HT1080 (cell line): ENCODE measurements around the gene CCDC174. TPM values are rescaled to one million over a fixed set of nuclear protein-coding genes. Genes with fewer than 3 reads are reported as not detected.

Experiments
- DNase-seq: peaks from one replicate; pipeline ENCODE4 v3.0.0-alpha.2; 2015; ENCODE audit warnings: low read depth
- total RNA-seq: library from RNA; depleted of rRNA; stranded (reverse); fragments of >200 nt; shearing (Covaris generic); gene quantifications from 2 replicates; pipeline ENCODE4 v1.2.3, GENCODE V29; 2014

The CCDC174 gene
- total RNA-seq, 1 experiment from 2014 or later: 6.6 TPM

DNA sequence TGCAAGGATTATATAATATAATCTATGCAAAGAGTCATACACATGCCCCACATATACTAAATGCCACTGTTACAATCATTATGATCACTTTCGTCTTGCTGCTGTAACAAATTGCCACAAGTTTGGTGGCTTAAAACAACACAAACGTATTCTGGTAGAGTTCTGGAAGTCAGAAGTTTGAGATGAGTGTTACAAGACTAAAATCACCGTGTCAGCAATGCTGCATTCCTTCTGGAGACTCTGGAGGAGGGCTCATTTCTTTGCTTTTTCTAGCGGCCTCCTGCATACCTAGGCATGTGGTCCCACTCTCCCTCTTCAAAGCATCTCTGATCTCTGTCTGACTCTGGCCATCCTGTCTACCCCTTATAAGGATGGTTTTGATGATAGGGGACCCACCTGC, 1.4 kb upstream of the CCDC174 start:
- no peak for DNase-seq

DNA sequence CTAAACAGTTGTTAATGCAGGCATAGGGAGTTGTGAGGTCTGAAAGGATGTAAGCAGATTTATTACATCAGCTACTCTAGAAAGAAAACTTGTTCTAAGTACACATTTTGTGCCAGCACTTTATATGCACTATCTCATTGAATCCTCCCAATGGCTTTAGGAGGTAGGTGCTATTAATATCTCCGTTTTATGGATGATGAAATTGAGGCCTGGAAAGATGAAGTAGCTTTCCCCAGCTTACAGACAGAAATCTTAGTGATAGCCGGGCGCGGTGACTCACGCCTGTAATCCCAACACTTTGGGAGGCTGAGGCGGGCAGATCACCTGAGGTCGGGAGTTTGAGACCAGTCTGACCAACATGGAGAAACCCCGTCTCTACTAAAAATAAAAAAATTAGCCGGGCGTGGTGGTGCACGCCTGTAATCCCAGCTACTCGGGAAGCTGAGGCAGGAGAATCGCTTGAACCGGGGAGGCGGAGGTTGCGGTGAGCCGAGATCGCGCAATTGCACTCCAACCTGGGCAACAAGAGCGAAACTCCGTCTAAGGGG, 872 bp downstream of the CCDC174 start:
- peak; percentile 35 for DNase-seq

DNA sequence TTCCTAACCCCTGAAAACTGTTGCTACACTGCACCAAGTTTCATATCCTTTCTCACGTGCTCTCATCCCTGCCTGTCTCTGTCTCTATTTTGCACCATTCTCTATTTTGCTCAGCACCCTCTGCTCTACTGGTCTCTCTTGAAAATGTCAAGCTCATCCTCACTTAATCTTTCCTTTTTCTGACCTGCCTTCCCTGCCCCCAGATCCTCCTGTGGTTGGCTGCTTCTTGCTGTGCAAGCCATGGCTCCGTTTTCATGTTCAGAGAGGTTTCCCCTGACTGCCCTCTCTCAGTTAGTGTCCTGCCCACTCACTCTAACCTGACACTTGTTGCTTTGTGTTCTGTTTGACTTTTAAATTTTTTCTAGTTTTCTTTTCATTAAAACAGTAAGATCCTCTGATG, 6.0 kb downstream of the CCDC174 start:
- no peak for DNase-seq

DNA sequence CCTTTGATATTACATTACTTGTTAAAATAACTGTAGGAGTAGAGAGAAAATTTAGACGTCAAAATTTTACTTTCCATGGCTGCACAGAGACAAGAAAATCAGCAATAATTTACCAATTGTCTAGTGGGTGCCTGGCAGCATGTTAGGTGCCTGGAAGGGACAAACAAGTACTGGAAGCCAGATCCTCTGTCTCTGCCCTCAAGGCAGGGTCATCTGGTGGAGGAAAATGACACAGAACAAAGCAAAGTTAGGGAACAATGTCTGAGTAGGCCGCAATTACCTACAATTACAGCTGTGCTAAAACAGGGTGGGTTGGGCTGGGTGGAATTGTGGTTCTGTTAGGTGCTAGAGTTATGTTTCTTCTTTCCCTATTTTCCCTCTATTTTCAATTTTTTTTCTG, 7.4 kb downstream of the CCDC174 start:
- no peak for DNase-seq

DNA sequence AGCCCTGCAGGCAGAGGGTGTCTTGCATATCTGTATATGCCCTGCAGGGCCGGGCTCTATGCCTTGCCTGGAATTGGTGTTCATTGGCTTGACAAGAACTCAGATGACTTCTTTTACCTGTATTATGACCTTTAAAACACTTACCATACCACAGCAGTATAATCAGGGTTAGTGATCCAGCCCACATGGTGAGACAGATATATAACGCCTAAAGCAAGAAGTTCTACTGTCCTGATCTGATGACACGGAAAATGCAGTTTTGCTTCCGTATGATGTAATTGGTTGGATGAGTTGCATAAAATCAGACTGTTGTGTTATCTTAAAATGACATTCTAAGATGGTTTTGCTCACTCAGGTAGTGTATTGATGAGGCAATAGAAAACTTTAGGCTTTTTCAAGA, 9.4 kb downstream of the CCDC174 start:
- DNase-seq: no peak

DNA sequence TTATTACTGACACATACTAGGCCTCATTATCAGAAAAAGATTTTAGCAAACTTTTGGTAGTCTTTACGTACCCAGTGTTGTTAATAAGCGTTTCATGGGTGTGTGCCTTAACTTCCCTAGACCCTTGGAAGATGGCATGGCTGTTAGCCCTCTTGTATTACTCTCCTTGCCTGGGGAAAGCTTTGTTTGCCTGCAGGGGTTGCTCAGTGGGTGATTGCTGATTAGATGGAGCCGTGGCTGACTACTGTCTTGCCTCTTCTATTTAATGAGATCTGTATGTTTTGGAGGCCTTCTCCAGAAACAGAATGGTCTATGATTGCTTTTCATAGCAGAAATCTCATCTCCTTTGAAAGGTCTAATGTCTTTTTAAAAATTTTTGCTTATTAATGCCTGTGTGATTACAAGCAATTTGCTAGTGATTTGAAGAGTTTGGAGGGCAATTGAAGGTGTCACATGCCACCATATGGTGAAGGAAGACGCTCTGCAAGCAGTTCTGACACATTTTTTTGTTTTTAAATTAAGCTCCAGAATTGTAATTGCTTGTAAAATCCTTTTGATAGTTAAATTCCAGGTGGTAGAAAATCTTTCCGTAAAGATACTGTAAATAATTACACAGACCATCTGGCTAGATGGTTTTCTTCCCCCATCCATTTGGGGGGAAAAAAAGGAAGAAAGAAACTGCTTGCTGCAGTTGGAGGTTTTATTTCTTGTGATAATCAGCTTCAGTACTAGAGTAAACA, 12.0 kb downstream of the CCDC174 start:
- no peak for DNase-seq

DNA sequence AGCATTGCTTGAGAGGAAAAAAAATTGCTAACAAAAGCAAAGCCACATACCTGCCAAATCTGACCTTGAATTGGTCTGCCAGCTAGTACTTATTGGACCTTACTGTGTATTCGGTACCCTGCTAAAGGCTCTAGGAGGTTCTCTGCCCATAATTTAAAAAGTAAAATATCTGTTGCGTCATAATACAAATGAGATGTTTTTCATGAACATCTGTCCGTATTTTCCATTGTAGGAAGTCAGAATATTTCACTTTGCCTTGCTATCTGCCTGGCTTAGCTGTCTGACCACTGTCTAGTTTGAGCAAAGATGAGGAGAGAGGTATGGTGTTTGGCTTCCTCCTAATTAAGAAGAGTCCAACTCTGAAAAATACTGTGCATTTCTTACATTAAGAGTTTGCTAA, 12.6 kb downstream of the CCDC174 start:
- DNase-seq: no peak

DNA sequence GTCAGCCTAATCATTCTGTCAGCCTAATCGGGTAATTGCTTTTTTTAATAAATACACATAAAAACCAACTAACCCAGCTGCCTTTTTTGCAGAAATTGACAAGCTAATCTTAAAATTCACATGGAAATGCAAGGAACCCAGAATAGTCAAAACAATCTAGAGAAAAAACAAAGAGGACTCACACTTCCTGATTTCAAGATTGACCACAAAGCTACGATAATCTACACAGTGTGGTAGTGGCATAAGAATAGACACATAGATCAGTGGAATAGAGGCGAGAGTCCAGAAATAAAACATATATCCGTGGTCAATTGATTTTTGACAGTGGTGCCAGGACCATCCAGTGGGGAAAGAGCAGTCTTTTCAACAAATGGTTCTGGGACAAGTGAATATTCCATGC, 21.0 kb downstream of the CCDC174 start:
- no peak for DNase-seq

DNA sequence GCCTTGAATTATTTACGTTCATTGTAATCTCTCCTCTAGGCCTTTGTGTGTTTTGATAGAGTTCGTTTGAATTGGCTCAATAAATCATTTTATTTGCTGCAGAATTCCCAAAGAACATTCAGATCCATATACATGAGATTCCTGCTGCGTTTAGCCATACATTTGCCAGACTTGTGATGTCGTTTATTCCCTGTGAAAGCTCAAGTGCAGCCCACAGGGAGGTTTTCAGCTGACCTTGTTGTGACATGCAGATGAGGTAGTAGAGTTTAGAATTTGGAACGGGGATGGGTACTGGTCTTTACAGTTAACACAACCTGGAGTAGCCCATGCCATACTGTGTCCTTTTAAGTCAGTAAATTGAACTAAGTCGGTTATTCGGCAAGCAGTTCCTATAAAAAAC, 23.3 kb downstream of the CCDC174 start, which contains the start of gene C3orf20:
TSS of gene C3orf20 (plus strand) at position 301 of the 400 bp plus-strand sequence. CDS start 7,573 bp downstream, outside the sequence.
- DNase-seq: no peak

DNA sequence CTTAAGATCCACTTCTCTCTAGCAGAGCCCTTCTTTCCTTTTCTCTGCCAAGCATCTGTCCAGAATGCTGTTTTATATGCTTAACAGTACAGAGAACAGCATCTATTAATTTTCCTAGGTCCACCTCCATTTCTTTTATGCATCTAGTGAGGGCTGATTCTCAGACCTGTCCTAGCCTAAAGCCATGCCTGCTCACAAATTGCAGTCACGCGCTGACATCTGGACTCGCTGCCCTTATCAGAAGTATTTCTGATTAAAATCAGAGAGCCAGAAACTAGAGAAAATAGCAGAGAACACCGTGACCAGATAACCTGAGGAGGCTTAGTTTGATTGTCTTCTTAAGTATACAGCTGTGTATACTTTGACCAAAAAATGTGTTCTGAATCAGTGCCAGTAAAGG, 25.3 kb downstream of the CCDC174 start:
- no peak for DNase-seq

DNA sequence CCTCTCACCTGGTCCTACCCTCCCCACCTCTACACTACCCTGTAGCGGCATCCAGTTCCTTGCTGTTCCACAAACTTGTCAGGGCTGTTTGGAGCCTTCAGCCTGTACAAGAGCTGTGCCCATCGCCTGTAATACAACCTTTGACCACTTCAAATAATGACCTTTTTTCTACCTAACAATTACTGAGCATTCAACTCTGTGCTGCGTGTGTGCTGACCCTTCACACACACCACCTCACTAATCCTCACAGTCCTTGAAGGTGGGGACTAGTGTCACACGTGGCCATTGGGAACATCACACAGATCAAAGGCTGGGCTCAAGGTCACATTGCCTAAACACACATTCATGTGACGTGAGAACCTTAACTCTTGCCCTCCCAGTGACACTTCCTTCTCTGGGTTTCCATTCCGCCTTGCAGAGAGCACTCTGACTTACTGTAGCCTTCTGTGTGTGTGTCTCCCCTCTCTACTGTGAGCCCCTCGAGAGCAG, 26.5 kb downstream of the CCDC174 start:
- no peak for DNase-seq

DNA sequence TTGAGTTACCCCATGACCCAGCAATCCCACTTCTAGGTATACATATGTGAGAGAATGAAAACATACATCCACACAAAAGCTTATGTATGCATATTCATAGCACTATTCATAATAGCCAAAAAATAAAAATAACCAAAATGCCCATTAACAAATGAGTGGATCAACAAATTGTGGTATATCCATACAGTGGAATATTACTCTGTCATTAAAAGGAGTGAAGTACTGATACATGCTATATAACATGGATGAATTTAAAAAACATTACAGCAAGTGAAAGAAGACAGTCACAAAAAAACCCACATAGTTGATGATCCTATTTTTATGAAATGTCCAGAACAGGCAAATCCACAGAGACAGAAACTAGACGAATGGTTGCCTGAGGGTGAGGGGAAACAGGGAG, 28.6 kb downstream of the CCDC174 start:
- DNase-seq: no peak

DNA sequence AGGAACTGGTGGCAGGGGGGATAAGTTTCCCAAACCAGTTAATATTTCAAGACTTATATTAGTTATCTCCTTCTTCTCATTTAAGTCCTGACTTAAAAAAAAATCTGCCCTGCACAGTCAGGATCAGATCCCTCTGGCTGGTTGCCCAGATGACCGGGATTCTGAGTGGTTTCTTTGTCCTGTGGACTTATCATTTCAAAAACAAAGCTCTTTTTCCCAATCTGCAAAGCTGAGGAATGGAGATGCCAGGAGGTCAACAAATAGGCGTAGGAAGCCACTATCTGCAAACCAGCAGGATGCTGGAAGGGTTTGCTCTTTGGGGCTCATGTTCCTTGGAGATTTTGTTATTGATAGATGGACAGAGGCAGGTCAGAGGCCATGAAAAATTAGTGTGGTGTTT, 29.2 kb downstream of the CCDC174 start:
- no peak for DNase-seq

DNA sequence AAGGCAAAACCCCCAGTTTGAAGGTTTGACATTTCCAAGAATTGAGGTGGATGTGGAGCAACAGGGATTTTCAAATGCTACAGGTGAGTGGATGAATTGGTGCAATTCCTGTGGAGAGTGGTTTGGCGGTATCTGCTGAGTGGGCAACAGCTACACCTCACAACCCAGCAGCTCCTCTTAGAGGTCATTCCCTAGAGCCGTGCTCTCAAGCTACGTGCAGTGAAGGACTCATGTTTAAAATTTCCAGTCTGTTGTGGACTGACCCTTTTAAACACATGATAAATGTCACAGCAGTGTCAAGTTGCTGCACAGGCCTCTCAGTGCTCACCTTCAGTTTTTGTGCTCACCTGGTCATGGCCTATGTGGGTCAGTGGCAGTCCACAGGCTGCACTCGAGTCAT, 32.9 kb downstream of the CCDC174 start:
- no peak for DNase-seq

DNA sequence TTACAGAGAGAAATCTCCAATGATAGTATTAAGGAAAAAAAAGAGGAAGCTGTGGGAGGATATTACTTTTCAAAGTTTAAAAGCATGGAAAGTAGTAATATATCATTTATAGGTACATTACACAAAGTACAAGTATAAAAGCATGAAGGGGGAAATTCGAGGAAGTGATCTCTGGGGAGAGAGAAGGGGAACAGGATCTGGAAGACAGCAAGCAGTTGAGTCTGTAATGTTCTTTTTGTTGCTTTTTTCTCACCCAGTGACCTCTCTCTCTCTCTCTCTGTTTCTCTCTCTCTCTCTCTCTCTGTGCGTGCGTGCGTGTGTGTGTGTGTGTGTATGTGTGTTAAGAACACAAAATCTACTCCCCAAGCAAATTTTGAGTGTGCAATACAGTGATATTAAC, 33.6 kb downstream of the CCDC174 start:
- DNase-seq: no peak

DNA sequence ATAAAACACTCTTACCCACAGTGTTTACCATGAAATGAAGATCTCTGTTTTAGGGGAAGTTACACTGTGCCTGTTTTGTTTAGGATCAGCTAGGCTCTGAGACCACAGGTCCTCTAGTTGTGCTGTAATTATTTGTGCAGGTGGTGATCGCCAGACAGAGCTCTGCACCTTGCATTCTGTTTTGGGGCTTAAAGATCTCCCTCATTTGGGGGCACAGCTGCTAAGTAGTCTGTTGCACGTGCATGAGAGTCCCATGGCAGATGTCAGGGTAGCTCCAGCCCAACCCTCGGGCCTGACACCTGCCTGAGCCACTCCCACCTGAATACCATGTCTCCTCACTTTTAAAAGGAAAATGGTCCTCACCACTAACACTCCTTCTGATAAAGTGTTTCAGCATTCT, 35.8 kb downstream of the CCDC174 start:
- no peak for DNase-seq

DNA sequence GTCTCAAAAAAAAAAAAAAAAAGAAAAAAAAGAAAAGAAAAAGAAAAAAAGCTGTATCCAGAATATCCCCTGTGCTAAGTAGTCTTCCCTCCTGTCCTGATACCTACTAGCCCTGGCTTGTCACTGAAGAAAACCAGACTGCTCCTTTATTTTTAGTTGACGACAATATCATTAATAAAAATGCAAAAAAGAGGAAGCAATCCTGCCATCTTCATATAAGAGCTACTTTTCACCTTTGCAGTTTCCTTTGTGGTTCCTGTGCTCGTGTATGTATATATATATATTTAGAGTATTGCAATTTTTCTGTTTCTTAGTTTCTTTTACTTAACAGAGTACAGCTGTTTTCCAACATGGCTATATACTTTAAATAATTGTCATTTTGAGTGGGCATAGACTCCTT, 37.0 kb downstream of the CCDC174 start:
- DNase-seq: no peak

DNA sequence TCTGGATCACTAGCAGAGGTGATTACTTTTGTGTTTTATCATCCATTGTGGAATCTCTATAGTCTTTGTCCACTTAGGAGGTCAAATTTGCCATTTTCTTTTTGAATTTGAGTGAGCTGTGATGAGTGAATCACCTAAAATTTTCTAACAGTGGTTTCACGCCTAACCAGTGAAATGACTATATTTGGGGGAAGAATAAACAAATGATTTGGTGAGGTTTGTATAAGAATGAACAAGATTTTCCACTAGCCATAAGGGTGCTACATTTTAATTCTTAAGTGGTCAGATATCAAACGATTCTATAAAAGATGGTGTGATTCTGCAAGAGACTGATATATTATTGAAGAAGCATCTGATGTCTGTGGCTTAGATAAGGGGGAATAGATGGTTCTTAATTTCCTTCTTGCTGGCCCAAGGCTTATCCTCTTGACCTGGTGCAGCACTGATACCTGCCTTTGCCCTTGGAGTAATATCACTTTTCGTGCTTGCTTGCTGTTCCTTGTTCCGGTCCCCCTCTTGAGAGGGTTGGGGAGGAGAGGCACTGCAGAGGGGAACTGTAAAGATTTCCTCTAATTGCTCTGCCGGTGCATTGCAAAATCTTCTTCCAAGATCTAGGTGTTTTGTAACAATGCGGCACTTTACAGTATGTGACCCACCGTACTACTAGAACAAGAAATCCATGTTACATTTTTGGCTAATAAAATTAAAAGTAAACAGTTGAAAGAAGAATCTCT, 37.9 kb downstream of the CCDC174 start:
- DNase-seq: no peak

DNA sequence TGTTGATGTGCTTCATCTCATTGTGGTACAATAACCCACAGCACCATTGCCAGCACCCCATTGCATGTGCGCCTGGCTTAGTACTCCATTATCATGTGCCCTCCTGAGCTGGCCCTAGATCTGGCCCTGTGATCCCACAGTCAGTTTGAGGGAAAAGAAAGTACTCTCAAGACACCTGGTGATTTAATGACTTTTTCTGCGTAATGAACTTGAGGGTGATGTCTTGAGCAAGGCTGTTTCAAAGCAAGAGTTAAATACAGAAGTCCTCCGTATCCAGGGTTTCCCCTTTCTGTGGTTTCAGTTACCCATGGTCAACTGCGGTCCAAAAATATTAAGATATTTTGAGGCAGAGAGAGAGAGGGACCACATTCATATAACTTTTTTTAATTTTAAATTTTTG, 39.7 kb downstream of the CCDC174 start:
- no peak for DNase-seq

DNA sequence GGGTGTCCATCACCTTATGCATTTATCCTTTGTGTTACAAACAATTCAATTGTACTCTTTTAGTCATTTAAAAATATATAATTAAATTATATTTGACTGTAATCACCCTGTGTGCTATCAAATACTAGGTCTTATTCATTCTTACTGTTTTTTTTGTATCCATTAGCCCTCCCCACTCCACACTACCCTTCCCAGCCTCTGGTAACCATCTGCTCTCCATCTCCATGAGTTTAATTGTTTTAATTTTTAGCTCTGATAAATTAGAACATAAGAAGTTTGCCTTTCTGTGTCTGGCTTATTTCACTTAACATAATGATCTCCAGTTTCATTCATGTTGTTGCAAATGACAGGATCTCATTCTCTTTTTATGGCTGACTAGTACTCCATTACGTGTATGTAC, 40.2 kb downstream of the CCDC174 start:
- no peak for DNase-seq

DNA sequence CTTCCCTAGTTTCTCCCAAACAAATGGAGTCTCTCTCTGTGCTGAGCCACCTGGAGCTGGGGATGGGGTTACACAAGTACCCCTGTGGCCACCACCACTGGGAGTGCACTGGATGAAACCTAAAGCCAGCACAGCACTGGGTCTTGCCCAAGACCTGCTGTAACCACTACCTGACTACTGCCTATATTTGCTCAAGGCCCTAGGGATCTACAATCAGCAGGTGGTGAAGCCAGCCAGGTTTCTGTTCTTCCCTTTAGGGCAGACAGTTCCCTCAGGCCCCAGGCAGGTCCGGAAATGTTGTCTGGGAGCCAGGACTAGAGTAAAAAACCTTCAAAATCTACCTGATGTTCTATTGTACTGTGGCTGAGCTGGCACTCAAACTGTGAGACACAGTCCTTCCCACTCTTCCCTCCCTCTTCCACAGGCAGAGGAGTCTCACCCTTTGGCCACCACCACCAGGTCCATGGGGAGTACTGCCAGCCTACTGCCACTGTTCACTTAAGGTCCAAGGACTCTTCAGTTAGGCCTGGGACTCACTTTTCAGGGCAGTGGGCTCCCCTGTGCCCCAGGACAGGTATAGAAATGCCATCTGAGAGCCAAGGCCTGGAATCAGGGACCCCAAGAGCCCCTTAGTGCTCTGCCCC, 47.2 kb downstream of the CCDC174 start:
- DNase-seq: no peak

DNA sequence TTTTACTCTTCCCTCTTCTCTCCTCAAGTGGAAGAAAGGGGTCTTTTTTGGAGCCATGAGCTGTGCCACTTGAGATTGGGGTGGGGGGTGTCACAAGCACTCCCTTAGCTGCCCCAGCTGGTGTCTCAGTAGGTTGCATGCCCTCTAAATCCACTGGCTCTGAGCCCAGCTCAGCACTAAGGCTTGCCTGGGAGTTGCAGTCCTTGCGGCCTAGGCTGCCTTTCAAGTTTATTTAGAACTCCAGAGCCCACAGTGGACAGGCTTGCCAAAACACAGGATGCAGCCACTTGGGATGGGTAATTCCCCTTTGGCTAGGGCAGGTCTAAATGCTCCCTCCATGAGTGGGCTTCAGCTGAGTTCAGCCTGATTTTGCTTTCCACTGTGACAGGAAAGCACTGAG, 48.1 kb downstream of the CCDC174 start:
- DNase-seq: no peak
